ENCODE data around the gene CNOT2.

CNOT2 gene

DNA sequence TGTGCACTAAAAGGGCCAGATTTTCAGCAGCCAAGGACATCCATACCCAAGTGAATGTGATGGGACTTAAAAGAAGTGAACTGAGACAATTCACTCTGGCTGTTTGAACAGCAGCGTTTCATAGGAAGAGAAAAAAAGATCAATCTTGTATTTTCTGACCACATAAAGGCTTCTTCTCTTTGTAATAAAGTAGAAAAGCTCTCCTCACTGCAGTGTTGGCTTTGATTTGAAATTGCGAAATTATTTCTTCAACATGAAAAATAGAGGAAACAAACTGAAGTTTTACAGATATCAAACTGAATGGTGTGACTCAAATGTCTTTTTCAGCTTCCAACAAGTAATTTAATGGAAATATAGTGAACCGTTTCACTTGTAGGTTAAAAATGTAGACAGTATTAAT, 111.6 kb downstream of the CNOT2 start:
- ATAC-seq: no peak
- no peak for TF ChIP-seq ISL1 (CRISPR knock-in tag; IDR thresholded peaks at IDR 0.05)
- TF ChIP-seq, protein P1, sequence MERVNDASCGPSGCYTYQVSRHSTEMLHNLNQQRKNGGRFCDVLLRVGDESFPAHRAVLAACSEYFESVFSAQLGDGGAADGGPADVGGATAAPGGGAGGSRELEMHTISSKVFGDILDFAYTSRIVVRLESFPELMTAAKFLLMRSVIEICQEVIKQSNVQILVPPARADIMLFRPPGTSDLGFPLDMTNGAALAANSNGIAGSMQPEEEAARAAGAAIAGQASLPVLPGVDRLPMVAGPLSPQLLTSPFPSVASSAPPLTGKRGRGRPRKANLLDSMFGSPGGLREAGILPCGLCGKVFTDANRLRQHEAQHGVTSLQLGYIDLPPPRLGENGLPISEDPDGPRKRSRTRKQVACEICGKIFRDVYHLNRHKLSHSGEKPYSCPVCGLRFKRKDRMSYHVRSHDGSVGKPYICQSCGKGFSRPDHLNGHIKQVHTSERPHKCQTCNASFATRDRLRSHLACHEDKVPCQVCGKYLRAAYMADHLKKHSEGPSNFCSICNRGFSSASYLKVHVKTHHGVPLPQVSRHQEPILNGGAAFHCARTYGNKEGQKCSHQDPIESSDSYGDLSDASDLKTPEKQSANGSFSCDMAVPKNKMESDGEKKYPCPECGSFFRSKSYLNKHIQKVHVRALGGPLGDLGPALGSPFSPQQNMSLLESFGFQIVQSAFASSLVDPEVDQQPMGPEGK (CRISPR knock-in tag; IDR thresholded peaks at IDR 0.05; ENCODE audit: borderline replicate concordance): no peak
- no peak for TF ChIP-seq ZNF70 (CRISPR knock-in tag; IDR thresholded peaks at IDR 0.05)
- no peak for TF ChIP-seq ZNF8 (CRISPR knock-in tag; IDR thresholded peaks at IDR 0.05)
- no peak for TF ChIP-seq OSR1 (CRISPR knock-in tag; IDR thresholded peaks at IDR 0.05)
- no peak for TF ChIP-seq ARNTL (CRISPR knock-in tag; IDR thresholded peaks at IDR 0.05; ENCODE audit: borderline replicate concordance, low read depth)
- TF ChIP-seq SNAI2 (CRISPR knock-in tag; IDR thresholded peaks at IDR 0.05): no peak
- no peak for TF ChIP-seq TCF4 (CRISPR knock-in tag; IDR thresholded peaks at IDR 0.05; ENCODE audit: borderline replicate concordance)
- no peak for TF ChIP-seq TOX (CRISPR knock-in tag; IDR thresholded peaks at IDR 0.05; ENCODE audit: borderline replicate concordance)
- TF ChIP-seq POU6F1 (CRISPR knock-in tag; IDR thresholded peaks at IDR 0.05; ENCODE audit: borderline replicate concordance, low read depth): no peak
- TF ChIP-seq BACH2 (CRISPR knock-in tag; IDR thresholded peaks at IDR 0.05; ENCODE audit: borderline replicate concordance): no peak

- TF ChIP-seq ZFP30 (CRISPR knock-in tag; IDR thresholded peaks at IDR 0.05): no peak
- TF ChIP-seq ZFP3 (CRISPR knock-in tag; IDR thresholded peaks at IDR 0.05): no peak
- TF ChIP-seq SNAI2 (CRISPR knock-in tag; IDR thresholded peaks at IDR 0.05): no peak
- TF ChIP-seq ZC3H10 (CRISPR knock-in tag; IDR thresholded peaks at IDR 0.05): no peak
- TF ChIP-seq ZNF8 (CRISPR knock-in tag; IDR thresholded peaks at IDR 0.05): no peak
- TF ChIP-seq TOX (CRISPR knock-in tag; IDR thresholded peaks at IDR 0.05; ENCODE audit: borderline replicate concordance): no peak
- TF ChIP-seq, protein P1 (CRISPR knock-in tag; IDR thresholded peaks at IDR 0.05; ENCODE audit: borderline replicate concordance): no peak
- ATAC-seq: no peak
Observed at GRCh38 chr12:70355972-70356371, 112.7 kb downstream of the CNOT2 start.

GRCh38 chr12:70359458-70360197, 116.4 kb downstream of the CNOT2 start:
- TF ChIP-seq RARB (CRISPR knock-in tag; IDR thresholded peaks at IDR 0.05) (no peak), CSDC2 (CRISPR knock-in tag; IDR thresholded peaks at IDR 0.05) (no peak), ESRRG (CRISPR knock-in tag; IDR thresholded peaks at IDR 0.05) (no peak), ZC3H10 (CRISPR knock-in tag; IDR thresholded peaks at IDR 0.05) (no peak), TSHZ2 (CRISPR knock-in tag; IDR thresholded peaks at IDR 0.05) (no peak), TOX (CRISPR knock-in tag; IDR thresholded peaks at IDR 0.05; ENCODE audit: borderline replicate concordance) (no peak), OSR1 (CRISPR knock-in tag; IDR thresholded peaks at IDR 0.05) (no peak), ZFP30 (CRISPR knock-in tag; IDR thresholded peaks at IDR 0.05) (no peak), ZFP3 (CRISPR knock-in tag; IDR thresholded peaks at IDR 0.05) (no peak), ZNF565 (CRISPR knock-in tag; conservative IDR thresholded peaks at IDR 0.05; ENCODE audit: low read depth) (no peak), PPARA (CRISPR knock-in tag; IDR thresholded peaks at IDR 0.05; ENCODE audit: borderline replicate concordance) (no peak), GLIS3 (CRISPR knock-in tag; IDR thresholded peaks at IDR 0.05) (no peak), BACH2 (CRISPR knock-in tag; IDR thresholded peaks at IDR 0.05; ENCODE audit: borderline replicate concordance) (no peak), TCF4 (CRISPR knock-in tag; IDR thresholded peaks at IDR 0.05; ENCODE audit: borderline replicate concordance) (no peak)
- TF ChIP-seq, protein P1 (CRISPR knock-in tag; IDR thresholded peaks at IDR 0.05; ENCODE audit: borderline replicate concordance): no peak
- TF ChIP-seq, protein P2, sequence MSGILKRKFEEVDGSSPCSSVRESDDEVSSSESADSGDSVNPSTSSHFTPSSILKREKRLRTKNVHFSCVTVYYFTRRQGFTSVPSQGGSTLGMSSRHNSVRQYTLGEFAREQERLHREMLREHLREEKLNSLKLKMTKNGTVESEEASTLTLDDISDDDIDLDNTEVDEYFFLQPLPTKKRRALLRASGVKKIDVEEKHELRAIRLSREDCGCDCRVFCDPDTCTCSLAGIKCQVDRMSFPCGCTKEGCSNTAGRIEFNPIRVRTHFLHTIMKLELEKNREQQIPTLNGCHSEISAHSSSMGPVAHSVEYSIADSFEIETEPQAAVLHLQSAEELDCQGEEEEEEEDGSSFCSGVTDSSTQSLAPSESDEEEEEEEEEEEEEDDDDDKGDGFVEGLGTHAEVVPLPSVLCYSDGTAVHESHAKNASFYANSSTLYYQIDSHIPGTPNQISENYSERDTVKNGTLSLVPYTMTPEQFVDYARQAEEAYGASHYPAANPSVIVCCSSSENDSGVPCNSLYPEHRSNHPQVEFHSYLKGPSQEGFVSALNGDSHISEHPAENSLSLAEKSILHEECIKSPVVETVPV (CRISPR knock-in tag; IDR thresholded peaks at IDR 0.05): no peak
- TF ChIP-seq, protein P3, sequence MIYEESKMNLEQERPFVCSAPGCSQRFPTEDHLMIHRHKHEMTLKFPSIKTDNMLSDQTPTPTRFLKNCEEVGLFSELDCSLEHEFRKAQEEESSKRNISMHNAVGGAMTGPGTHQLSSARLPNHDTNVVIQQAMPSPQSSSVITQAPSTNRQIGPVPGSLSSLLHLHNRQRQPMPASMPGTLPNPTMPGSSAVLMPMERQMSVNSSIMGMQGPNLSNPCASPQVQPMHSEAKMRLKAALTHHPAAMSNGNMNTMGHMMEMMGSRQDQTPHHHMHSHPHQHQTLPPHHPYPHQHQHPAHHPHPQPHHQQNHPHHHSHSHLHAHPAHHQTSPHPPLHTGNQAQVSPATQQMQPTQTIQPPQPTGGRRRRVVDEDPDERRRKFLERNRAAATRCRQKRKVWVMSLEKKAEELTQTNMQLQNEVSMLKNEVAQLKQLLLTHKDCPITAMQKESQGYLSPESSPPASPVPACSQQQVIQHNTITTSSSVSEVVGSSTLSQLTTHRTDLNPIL (CRISPR knock-in tag; IDR thresholded peaks at IDR 0.05; ENCODE audit: low read depth): no peak
- ATAC-seq: no peak

Measured in SK-N-SH treated with all-trans-retinoic acid at 6 μM for 48 hours (cell line).